K562 (cell line): ENCODE results near the gene ASIC1. TPM values are rescaled to one million over a fixed set of nuclear protein-coding genes. Genes with fewer than 3 reads are reported as not detected.
A peak's percentile ranks its signal among the peaks of the same experiment; 100 is the strongest.

Experiments
- BRF1 ChIP-seq: IDR thresholded peaks from 3 replicates; pipeline ENCODE4 v1.6.1; 2011; ENCODE audit warnings: borderline replicate concordance, mild to moderate bottlenecking; ENCODE audit not compliant: insufficient read length; ENCODE audit errors: extremely low read depth
- CCNT2 ChIP-seq: IDR thresholded peaks from 2 replicates; pipeline ENCODE4 v1.6.1; 2011; ENCODE audit warnings: borderline replicate concordance, low read depth, mild to moderate bottlenecking, moderate library complexity, mixed read lengths, low read length; ENCODE audit not compliant: insufficient read length; ENCODE audit errors: extremely low read depth
- DNMT1 ChIP-seq: fragments of 450-650 bp; IDR thresholded peaks from 2 replicates; pipeline ENCODE4 v1.6.1; 2016; ENCODE audit warnings: antibody characterized with exemption, mild to moderate bottlenecking
- HCFC1 ChIP-seq: IDR thresholded peaks from 2 replicates; pipeline ENCODE4 v1.6.1; 2012; ENCODE audit warnings: low read depth, low read length, improper control_type of control experiment
- NFIC ChIP-seq: fragments of 450-650 bp; IDR thresholded peaks from 2 replicates; pipeline ENCODE4 v1.6.1; 2017; ENCODE audit warnings: mild to moderate bottlenecking, inconsistent platforms
- NR2C1 ChIP-seq, 2 experiments: fragments of 450-650 bp; IDR thresholded peaks; 2 replicates each; pipeline ENCODE4 v1.6.1; 2017; ENCODE audit warnings: mild to moderate bottlenecking in 2 of 2, antibody characterized with exemption in 1 of 2, inconsistent platforms in 1 of 2, missing compliant biosample characterization in 1 of 2, missing genetic modification characterization in 1 of 2
- NR2F6 ChIP-seq: fragments of 450-650 bp; formaldehyde crosslinking; IDR thresholded peaks from 2 replicates; pipeline ENCODE4 v1.4.0; 2020; ENCODE audit warnings: mild to moderate bottlenecking
- NUFIP1 ChIP-seq: fragments of 450-650 bp; IDR thresholded peaks from 2 replicates; pipeline ENCODE4 v1.6.1; 2018; ENCODE audit not compliant: partially characterized antibody
- POLR2B ChIP-seq: fragments of 450-650 bp; IDR thresholded peaks from 2 replicates; pipeline ENCODE4 v1.6.1; 2018; ENCODE audit warnings: low read depth; ENCODE audit not compliant: partially characterized antibody
- PRPF4 ChIP-seq: fragments of 200-400 bp; formaldehyde crosslinking; IDR thresholded peaks from one replicate; pipeline ENCODE4 v1.6.1; 2017; ENCODE audit warnings: low read length, low read depth, mild to moderate bottlenecking; ENCODE audit not compliant: insufficient read depth, poor library complexity, severe bottlenecking
- PTRF ChIP-seq: fragments of 450-650 bp; IDR thresholded peaks from 2 replicates; pipeline ENCODE4 v1.6.1; 2016; ENCODE audit warnings: mild to moderate bottlenecking, missing genetic modification characterization, missing compliant biosample characterization
- RBFOX2 ChIP-seq: fragments of 200-400 bp; formaldehyde crosslinking; IDR thresholded peaks from 2 replicates; pipeline ENCODE4 v1.6.1; 2017; ENCODE audit warnings: low read depth, mild to moderate bottlenecking, low read length, moderate library complexity
- SAFB ChIP-seq: fragments of 200-400 bp; formaldehyde crosslinking; IDR thresholded peaks from 2 replicates; pipeline ENCODE4 v1.6.1; 2017; ENCODE audit warnings: low read depth, low read length, borderline replicate concordance
- SETDB1 ChIP-seq: IDR thresholded peaks from one replicate; pipeline ENCODE4 v1.6.1; 2012; ENCODE audit warnings: low read length, control low read depth, inconsistent platforms
- SRF ChIP-seq, 2 experiments: fragments of 250-450, 450-650 bp in 1 of 2; sonication (Bioruptor Pico) in 1 of 2; sonication (generic) in 1 of 2; formaldehyde crosslinking; IDR thresholded peaks; 2 replicates each; pipeline versions ENCODE4 v1.5.0 to v1.5.1; 2020 to 2022; ENCODE audit warnings: mild to moderate bottlenecking in 1 of 2, missing genetic modification reagents in 1 of 2
- TCF7L2 ChIP-seq: fragments of 150-350 bp; IDR thresholded peaks from 2 replicates; pipeline ENCODE4 v1.6.1; 2016; ENCODE audit warnings: low read depth, mild to moderate bottlenecking, low read length, moderate library complexity
- ZNF316 ChIP-seq: fragments of 450-650 bp; IDR thresholded peaks from 2 replicates; pipeline ENCODE4 v1.6.1; 2016
- polyA plus RNA-seq, 8 experiments: library from polyadenylated mRNA; depleted of rRNA in 4 of 8; stranded (reverse) in 5 of 8; unstranded in 3 of 8; fragments of >200 nt; fragmentation: Nextera tagmentation in 2 of 8; fragmentation: Illumina TruSeq in 1 of 8; extraction: Ambion mirVana in 2 of 8; extraction: Trizol in 1 of 8; gene quantifications; 2 replicates each; pipeline versions ENCODE4 v1.2.1 to v1.2.3, GENCODE V29; 2011 to 2014; ENCODE audit warnings: inconsistent platforms in 1 of 8, missing spikeins in 1 of 8
- total RNA-seq, 7 experiments: library from RNA; depleted of rRNA in 6 of 7; stranded (reverse); fragments of >200 nt in 6 of 7; fragmentation: Illumina TruSeq in 2 of 7; extraction: Trizol in 2 of 7; gene quantifications; 2 replicates each; pipeline versions ENCODE4 v1.2.1 to v1.2.3, GENCODE V29; 2011 to 2021; ENCODE audit warnings: low replicate concordance in 1 of 7
- TF ChIP-seq, protein P1 (sequence below): sonication (generic); formaldehyde crosslinking; IDR thresholded peaks from 2 replicates; pipeline ENCODE4 v1.8.1; 2023; ENCODE audit warnings: mild to moderate bottlenecking, missing genetic modification reagents
- TF ChIP-seq, protein P2 (sequence below): fragments of 450-650 bp; formaldehyde crosslinking; IDR thresholded peaks from 2 replicates; pipeline ENCODE4 v1.4.0; 2020; ENCODE audit warnings: mild to moderate bottlenecking, mixed read lengths
- TF ChIP-seq, protein P3 (sequence below): fragments of 200-800 bp; sonication (Bioruptor generic); IDR thresholded peaks from 2 replicates; pipeline ENCODE4 v1.6.1; 2017; ENCODE audit warnings: missing genetic modification characterization, missing compliant biosample characterization
- TF ChIP-seq, protein P4 (sequence below): sonication (generic); formaldehyde crosslinking; IDR thresholded peaks from 2 replicates; pipeline ENCODE4 v1.5.0; 2020; ENCODE audit warnings: missing genetic modification reagents

Gene ASIC1
- total and polyA plus RNA-seq, 9 of the 15 experiments (the other 6 are each of a cell fraction or from before 2014, with no cell fraction given), result 0.01 to 1.7 (median 0.45) TPM

DNA sequence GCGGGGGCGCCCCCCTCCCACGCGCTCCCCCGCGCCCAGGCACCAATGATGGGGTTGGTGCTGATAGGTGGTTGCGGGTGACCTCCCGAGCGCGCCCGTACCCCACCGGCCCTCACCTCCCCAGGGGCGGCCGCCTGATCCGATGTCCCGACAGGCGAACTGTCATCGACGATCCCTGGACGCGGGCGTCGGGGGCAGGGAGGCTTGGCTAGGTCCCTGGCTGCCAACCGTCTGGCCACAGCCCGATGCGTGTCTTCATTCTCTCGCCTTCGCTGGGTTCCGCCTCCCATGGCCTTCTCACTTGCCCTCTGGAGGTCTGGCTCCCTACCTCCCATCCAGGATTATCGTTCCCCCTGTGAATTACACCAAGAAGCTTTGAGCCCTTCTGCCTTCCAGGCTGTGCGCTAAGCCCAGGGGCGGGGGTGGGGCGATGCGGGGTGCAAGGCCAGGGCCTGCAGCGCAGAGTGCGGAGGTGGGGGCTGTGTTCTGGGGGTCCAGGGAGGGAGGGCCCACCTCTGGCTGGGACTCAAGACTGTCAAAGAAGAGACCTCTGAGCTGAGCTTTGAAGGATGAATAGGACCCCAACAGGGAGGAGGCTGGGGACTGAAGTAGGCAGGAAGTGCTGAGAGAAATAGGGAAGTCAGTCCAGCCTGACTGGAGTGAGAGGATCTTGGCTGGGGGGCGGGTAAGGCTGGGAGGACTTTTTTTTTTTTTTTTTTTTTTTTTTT lies 24.4 kb upstream of the ASIC1 start (continued):
- peak; percentile 40 for TF ChIP-seq PRPF4
- peak; percentile 19; the same call in 1 of the 2 replicates for TF ChIP-seq RBFOX2
- TF ChIP-seq, protein P1, sequence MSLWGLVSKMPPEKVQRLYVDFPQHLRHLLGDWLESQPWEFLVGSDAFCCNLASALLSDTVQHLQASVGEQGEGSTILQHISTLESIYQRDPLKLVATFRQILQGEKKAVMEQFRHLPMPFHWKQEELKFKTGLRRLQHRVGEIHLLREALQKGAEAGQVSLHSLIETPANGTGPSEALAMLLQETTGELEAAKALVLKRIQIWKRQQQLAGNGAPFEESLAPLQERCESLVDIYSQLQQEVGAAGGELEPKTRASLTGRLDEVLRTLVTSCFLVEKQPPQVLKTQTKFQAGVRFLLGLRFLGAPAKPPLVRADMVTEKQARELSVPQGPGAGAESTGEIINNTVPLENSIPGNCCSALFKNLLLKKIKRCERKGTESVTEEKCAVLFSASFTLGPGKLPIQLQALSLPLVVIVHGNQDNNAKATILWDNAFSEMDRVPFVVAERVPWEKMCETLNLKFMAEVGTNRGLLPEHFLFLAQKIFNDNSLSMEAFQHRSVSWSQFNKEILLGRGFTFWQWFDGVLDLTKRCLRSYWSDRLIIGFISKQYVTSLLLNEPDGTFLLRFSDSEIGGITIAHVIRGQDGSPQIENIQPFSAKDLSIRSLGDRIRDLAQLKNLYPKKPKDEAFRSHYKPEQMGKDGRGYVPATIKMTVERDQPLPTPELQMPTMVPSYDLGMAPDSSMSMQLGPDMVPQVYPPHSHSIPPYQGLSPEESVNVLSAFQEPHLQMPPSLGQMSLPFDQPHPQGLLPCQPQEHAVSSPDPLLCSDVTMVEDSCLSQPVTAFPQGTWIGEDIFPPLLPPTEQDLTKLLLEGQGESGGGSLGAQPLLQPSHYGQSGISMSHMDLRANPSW (CRISPR knock-in tag), result no peak
- TF ChIP-seq, protein P2, sequence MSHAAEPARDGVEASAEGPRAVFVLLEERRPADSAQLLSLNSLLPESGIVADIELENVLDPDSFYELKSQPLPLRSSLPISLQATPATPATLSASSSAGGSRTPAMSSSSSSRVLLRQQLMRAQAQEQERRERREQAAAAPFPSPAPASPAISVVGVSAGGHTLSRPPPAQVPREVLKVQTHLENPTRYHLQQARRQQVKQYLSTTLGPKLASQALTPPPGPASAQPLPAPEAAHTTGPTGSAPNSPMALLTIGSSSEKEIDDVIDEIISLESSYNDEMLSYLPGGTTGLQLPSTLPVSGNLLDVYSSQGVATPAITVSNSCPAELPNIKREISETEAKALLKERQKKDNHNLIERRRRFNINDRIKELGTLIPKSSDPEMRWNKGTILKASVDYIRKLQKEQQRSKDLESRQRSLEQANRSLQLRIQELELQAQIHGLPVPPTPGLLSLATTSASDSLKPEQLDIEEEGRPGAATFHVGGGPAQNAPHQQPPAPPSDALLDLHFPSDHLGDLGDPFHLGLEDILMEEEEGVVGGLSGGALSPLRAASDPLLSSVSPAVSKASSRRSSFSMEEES, result no peak
- TF ChIP-seq HCFC1, result no peak
- no peak for TF ChIP-seq POLR2B
- TF ChIP-seq, protein P3, sequence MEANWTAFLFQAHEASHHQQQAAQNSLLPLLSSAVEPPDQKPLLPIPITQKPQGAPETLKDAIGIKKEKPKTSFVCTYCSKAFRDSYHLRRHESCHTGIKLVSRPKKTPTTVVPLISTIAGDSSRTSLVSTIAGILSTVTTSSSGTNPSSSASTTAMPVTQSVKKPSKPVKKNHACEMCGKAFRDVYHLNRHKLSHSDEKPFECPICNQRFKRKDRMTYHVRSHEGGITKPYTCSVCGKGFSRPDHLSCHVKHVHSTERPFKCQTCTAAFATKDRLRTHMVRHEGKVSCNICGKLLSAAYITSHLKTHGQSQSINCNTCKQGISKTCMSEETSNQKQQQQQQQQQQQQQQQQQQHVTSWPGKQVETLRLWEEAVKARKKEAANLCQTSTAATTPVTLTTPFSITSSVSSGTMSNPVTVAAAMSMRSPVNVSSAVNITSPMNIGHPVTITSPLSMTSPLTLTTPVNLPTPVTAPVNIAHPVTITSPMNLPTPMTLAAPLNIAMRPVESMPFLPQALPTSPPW, result no peak
- TF ChIP-seq NUFIP1, result no peak
- TF ChIP-seq NFIC, result 0 out of 2 replicates have a peak, but pooled peaks have one; percentile 11
- TF ChIP-seq BRF1, result no peak
- TF ChIP-seq CCNT2, result peak; percentile 17
- TF ChIP-seq NR2F6 (CRISPR knock-in tag), result no peak
- TF ChIP-seq SRF (CRISPR knock-in tag; IDR thresholded peaks at IDR 0.05), result no peak
- no peak for TF ChIP-seq TCF7L2
- no peak for TF ChIP-seq DNMT1
- TF ChIP-seq NR2C1 (IDR thresholded peaks at IDR 0.05), result 0 out of 2 replicates have a peak, but pooled peaks have one; percentile 21
- no peak for TF ChIP-seq NR2C1 (tag; IDR thresholded peaks at IDR 0.05)
- TF ChIP-seq, protein P4, sequence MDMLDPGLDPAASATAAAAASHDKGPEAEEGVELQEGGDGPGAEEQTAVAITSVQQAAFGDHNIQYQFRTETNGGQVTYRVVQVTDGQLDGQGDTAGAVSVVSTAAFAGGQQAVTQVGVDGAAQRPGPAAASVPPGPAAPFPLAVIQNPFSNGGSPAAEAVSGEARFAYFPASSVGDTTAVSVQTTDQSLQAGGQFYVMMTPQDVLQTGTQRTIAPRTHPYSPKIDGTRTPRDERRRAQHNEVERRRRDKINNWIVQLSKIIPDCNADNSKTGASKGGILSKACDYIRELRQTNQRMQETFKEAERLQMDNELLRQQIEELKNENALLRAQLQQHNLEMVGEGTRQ (CRISPR knock-in tag), result no peak
- TF ChIP-seq SETDB1, result no peak
- no peak for TF ChIP-seq PTRF
- TF ChIP-seq SAFB, result no peak
- no peak for TF ChIP-seq ZNF316
